ENCODE measurements around the gene SLC3A2.
"Not testable (repeated sequence)": the region's sequence is repeated elsewhere in the genome, so short reads cannot be mapped to it uniquely, and the experiment has no call there.

SLC3A2 gene

DNA sequence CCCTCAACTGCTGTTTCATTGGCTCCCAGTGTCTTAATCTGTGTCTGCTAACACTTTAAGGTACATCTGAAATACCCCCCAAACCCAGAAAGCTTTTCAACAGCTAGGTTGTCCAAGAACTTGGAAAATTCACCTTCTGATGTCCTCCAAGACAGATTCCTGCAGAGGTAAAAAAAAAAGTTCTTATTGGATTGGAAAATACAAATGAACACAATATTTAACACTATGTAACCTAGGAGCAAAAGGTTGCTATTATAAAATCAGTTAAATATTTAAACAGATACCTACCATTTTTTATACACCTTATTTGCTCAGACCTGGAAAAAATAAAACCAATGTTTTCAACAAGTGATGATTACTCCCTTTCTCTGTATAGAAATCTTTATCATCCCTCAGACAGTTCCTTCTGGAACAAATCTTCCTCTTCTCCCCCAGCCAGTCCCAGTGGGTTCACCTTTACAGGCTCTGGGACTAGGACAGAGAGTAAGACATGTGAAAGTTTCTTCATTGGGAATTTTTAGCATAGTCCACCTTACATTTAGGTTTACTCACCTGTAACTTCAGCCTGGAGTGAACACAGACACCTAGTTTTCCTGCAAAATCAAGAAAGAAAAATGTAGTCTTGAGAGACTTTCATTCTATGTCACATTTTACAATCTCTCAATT is 28.0 kb upstream of the SLC3A2 start:
- no peak for DNase-seq (ENCODE audit: low read depth in 2 of 2)

DNA sequence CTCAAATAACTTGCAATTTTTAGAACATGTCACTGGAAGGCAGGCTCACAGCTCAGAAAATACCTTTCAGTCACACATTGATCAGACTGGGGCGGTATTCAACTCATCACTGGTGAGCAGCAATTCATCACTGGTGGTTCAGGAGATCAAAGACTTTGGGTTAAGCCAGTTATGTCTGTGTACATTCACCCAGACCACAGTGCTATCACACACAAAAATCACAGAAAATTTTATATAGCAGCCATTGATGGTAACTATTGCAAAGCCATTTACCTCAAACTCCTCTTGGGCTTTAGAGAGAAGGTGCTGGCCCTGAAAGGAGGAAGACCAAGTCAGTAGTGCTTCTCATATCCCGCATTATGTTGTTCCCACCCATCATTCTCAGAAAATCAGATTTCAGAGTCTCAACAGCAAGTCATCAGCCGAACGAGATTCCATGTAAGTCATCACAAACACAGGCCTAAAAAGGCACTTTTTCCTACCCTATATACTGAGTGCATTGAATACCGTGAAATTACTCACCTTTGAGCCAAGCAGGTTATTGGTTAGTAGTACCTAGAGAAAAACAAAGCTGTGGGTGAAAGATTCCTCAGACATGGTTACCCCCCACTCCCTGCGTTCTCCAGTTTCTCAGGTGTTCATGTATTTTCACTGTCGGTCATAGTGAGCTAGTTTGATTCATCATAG is 27.3 kb upstream of the SLC3A2 start:
- DNase-seq (ENCODE audit: low read depth in 2 of 2), result no peak

DNA sequence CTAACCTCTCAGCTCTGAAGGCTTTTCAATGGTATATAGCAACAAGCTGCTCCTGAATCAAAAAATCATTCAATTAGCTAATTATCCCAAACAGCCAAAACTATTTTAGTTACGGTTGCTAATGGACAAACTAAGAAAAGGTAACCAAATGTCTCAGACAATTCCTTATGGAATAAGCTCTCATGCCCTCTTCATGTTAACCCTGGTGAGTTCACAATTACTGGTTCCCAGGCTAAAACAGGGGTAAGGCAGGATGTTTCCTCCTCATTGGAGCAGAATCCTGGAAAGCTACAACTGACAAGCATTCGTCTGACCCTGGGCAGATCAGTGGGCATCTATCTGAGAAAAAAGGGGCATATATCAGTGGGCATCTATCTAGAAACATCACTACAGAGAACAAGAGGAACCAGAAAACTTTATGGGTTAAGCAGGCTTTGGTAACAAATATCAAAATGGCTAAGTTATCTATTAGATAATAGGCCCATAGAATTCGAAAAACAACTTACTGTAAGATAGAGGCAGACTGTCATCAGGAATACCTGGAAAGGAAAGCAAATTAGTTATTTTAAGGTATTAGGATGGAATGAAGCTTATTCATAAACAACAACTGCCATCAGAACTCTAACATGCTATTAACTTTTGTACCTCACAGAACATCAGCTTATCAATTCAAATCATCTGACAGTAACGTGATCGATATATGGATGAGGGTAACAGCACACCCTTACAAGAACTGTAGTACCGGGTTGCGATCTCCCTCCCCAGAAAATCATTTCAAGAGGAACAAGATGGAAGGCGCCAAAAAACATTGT is 26.5 kb upstream of the SLC3A2 start:
- no peak for DNase-seq (ENCODE audit: low read depth in 2 of 2)

- no peak for DNase-seq (ENCODE audit: low read depth in 2 of 2)
These were observed 25.7 kb upstream of the SLC3A2 start for GRCh38 chr11:62854825-62855570.

- DNase-seq (ENCODE audit: low read depth in 2 of 2), result peak; percentile 96 to 97
These were observed 24.9 kb upstream of the SLC3A2 start for GRCh38 chr11:62855571-62856332.

- DNase-seq (ENCODE audit: low read depth in 2 of 2), result no peak
These were observed 24.3 kb upstream of the SLC3A2 start for GRCh38 chr11:62856333-62856895.

GRCh38 chr11:62857541-62857982 is 23.1 kb upstream of the SLC3A2 start:
- DNase-seq (ENCODE audit: low read depth in 2 of 2), result no peak

- no peak for DNase-seq (ENCODE audit: low read depth in 2 of 2)
These were observed 22.5 kb upstream of the SLC3A2 start for GRCh38 chr11:62858201-62858600.

- not testable (repeated sequence) for DNase-seq (ENCODE audit: low read depth in 2 of 2)
These were observed 21.4 kb upstream of the SLC3A2 start for GRCh38 chr11:62859281-62859703.

DNA sequence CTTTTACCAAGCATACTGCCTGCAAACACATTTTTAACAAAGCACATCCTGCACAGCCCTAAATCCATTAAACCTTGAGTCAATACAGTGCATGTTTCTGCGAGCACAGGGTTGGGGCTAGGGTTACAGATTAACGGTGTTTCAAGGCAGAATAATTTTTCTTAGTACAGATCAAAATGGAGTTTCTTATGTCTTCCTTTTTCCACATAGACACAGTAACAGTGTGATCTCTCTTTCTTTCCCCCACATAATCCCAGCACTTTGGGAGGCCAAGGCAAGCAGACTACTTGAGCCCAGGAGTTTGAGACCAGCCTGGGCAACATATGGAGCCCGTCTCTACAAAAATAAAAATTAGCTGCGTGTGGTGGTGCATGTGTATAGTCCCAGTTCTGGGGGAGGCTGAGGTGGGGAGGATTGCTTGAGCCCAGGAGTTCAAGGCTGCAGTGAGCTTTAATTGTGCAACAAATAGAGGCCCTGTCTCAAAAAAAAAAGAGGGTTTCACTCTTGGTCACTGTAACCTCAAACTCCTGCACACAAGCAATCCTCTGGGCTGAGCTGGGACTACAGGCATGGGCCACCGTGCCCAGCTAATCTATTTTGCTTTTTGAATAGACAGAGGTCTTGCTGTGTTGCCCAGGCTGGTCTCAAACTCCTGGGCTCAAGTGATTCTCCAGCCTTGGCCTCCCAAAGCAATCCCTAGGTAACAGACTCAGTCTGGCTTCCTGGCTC is 19.7 kb upstream of the SLC3A2 start:
- no peak for DNase-seq (ENCODE audit: low read depth in 2 of 2)

DNA sequence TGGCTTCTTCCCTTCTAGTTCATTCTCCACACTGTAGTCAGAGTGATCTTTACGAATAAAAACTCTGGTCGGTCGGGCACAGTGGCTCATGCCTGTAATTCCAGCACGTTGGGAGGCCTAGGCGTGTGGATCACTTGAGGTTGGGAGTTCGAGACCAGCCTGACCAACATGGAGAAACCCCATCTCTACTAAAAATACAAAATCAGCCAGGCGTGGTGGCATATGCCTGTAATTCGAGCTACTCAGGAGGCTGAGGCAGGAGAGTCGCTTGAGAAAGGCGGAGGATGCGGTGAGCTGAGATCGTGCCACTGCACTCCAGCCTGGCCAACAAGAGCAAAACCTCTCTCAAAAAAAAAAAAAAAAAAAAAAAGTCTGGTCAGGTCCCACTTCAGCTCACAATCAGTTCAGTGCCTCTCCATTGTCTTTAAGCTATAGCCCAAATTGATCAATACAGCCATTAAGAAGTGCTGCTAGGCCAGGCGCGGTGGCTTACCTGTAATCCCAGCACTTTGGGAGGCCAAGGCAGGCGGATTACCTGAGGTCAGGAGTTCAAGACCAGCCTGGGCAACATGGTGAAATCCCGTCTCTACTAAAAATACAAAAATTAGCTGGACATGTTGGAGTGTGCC is 19.0 kb upstream of the SLC3A2 start:
- not testable (repeated sequence) for DNase-seq (ENCODE audit: low read depth in 2 of 2)

DNA sequence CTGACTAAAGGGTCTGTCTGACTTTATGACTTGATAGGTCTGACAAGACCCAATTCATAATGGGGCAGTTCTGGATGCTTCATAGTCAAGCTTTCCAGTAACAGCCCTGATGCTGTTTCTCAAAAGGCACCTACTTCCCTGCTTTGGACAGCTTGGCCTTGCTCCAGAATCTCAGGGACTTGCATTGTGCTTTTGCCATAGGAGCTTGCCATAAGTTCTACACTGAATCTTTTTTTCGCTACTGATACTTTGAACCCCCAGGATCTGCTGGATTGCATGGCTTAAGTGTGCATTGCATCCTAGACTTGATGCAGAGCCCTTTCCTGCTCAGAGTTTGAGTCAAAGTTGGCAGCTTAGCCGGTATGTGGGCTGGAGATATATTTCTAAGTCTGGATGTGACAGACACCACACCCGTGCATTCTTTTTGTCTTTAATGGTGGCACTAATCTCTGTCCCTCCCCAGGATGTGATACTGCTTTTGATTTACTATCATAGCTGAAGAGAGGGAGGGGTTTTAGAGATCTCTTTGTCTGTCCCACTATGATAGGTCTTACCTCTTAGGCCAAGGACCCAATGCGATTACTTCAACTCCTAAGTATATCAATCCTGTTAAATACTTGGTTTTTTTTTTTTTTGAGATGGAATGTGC is 16.9 kb upstream of the SLC3A2 start:
- no peak for DNase-seq (ENCODE audit: low read depth in 2 of 2)

DNA sequence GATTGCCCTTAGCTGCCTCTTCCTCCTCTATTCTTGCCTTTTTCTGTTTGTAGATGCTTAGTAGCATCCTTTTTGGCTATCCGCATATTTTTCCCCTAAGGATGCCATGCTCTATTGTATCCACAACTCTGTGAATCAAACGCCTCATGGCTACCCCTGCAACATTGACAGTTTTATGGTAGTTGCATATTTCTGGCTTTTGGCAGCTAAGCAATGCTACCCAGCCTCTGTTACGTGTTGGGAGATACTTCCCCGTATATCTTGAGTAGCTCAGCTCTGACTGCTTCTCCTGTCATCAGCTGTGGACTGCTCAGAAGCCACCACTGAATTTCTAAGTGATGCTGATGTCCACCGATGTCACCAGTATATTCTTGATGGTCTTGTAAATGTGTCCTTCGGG is 15.1 kb upstream of the SLC3A2 start:
- no peak for DNase-seq (ENCODE audit: low read depth in 2 of 2)

- DNase-seq (ENCODE audit: low read depth in 2 of 2), result no peak
These were observed 5.8 kb upstream of the SLC3A2 start for GRCh38 chr11:62874851-62875250.

GRCh38 chr11:62875698-62876478 is 4.8 kb upstream of the SLC3A2 start:
- no peak for DNase-seq (ENCODE audit: low read depth in 2 of 2)

DNA sequence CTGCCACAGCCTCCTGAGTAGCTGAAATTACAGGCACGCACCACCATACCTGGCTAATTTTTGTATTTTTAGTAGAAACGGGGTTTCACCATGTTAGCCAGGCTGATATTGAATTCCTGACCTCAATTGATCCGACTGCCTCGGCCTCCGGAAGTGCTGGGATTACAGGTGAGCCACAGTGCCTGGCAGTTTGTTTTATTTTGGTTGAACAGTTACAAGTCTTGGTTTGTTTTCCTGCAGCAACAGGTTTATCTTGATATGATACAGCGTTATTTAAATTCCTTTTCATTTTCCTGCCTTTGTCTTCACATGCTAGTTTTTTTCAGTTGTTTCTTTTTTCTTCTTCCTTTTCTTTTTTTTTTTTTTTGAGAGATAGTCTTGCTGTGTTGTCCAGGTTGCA is 4.0 kb upstream of the SLC3A2 start:
- no peak for DNase-seq (ENCODE audit: low read depth in 2 of 2)

- DNase-seq (ENCODE audit: low read depth in 2 of 2), result no peak
These were observed 1.3 kb upstream of the SLC3A2 start for GRCh38 chr11:62879235-62879978.
